ENCODE results near the gene FHAD1.

The FHAD1 gene

DNA sequence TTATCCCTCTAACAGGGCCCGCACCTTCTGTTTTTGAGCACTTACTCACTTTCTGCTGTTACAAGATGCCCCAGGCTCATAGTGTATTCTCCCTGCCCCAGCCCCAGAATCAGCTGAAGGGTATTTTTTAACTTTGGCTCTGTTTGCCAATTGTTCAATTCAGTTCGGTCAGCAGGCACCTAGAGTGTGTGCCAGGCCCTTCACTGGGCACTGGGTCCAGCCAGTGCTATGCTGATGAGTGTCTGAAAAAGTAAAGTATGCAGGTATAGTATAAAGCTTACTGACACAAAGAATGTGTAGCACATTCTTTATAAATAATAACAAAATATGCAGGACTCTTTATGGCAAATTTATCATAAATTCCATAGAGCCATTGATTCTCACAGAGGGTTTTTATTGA is 35.0 kb downstream of the FHAD1 start:
- TF ChIP-seq, protein P1, sequence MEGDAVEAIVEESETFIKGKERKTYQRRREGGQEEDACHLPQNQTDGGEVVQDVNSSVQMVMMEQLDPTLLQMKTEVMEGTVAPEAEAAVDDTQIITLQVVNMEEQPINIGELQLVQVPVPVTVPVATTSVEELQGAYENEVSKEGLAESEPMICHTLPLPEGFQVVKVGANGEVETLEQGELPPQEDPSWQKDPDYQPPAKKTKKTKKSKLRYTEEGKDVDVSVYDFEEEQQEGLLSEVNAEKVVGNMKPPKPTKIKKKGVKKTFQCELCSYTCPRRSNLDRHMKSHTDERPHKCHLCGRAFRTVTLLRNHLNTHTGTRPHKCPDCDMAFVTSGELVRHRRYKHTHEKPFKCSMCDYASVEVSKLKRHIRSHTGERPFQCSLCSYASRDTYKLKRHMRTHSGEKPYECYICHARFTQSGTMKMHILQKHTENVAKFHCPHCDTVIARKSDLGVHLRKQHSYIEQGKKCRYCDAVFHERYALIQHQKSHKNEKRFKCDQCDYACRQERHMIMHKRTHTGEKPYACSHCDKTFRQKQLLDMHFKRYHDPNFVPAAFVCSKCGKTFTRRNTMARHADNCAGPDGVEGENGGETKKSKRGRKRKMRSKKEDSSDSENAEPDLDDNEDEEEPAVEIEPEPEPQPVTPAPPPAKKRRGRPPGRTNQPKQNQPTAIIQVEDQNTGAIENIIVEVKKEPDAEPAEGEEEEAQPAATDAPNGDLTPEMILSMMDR (IDR thresholded peaks at IDR 0.05): no peak
- peaks cover 4% of the 10 kb centered on the region for H3K9me3 Mint-ChIP-seq
- no peak overlapping the region for H3K4me3 Mint-ChIP-seq
- H3K36me3 Mint-ChIP-seq (ENCODE audit: low read depth): no peaks in the 10 kb centered on the region
- H3K4me1 Mint-ChIP-seq: peaks cover 9% of the 10 kb centered on the region
- no peak overlapping the region for H3K27ac Mint-ChIP-seq
- peaks cover 21% of the 10 kb centered on the region for H3K27me3 Mint-ChIP-seq (ENCODE audit: low read depth, poor library complexity)
- no peak for DNase-seq

DNA sequence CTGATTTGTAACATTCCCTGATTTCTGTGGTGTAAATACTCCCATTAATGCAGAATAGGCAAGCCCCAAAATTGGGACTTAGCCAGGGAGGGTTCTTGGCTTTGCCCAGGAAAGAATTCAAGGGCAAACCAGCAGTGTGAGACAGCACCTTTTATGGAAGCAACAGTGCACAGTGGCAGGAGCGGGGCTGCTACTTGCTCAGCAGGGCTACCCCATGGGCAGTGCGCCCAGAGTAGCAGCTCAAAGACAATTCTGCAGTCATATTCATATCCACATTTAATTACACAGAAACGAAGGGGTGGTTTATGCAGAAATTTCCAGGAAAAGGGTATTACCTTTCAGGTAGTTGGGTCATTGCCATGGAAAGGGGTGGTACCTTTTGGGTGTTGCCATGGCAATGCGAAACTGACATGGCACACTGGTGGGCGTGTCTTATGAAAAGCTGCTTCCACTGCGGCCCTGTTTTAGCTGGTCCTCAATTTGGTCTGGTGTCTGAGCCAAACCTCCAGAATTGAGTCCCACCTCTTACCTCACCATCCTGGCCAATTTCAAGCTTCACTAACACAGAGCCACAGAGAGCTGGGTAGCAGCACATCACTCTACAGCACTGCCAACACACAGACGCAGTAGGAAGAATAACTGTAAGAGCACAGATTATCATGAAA is 35.9 kb downstream of the FHAD1 start:
- Mint-ChIP-seq H3K4me3 (no peak overlapping the region), H3K36me3 (ENCODE audit: low read depth) (no peaks in the 10 kb centered on the region), H3K4me1 (peaks cover 9% of the 10 kb centered on the region), H3K9me3 (peaks cover 4% of the 10 kb centered on the region), H3K27ac (no peak overlapping the region), H3K27me3 (ENCODE audit: low read depth, poor library complexity) (peaks cover 17% of the 10 kb centered on the region)
- DNase-seq: no peak
- TF ChIP-seq, protein P1 (IDR thresholded peaks at IDR 0.05): no peak

DNA sequence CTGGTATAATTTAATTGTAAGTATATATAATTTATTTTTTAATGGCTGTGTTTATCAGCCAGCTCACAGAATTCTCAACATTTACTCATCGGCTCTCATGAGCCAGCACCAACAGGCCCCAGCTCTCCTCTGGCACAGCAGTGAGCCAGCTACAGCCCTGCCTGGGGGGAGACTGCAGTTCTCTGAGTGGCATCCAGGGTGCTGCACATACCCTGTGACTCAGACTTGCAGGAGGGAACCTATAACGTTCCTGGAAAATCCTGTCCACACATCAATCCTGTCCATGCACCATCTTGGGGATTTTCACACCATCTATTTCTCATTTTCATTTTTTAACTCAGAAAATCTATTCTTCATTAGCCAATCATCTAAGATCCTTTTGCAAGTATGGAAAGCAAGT is 36.5 kb downstream of the FHAD1 start:
- Mint-ChIP-seq H3K27me3 (ENCODE audit: low read depth, poor library complexity) (peaks cover 23% of the 10 kb centered on the region), H3K27ac (no peak overlapping the region), H3K36me3 (ENCODE audit: low read depth) (no peaks in the 10 kb centered on the region), H3K4me1 (peaks cover 9% of the 10 kb centered on the region), H3K4me3 (no peak overlapping the region), H3K9me3 (peaks cover 4% of the 10 kb centered on the region)
- no peak for DNase-seq
- TF ChIP-seq, protein P1 (IDR thresholded peaks at IDR 0.05): no peak

- TF ChIP-seq, protein P1 (IDR thresholded peaks at IDR 0.05): no peak
- Mint-ChIP-seq H3K36me3 (ENCODE audit: low read depth) (no peaks in the 10 kb centered on the region), H3K27ac (no peak overlapping the region), H3K4me1 (peaks cover 9% of the 10 kb centered on the region), H3K4me3 (no peak overlapping the region), H3K27me3 (ENCODE audit: low read depth, poor library complexity) (peaks cover 19% of the 10 kb centered on the region), H3K9me3 (peaks cover 4% of the 10 kb centered on the region)
- DNase-seq: no peak
Observed at GRCh38 chr1:15286452-15286851, 39.4 kb downstream of the FHAD1 start.

GRCh38 chr1:15287035-15287979 is 40.3 kb downstream of the FHAD1 start:
- H3K9me3 Mint-ChIP-seq: peaks cover 4% of the 10 kb centered on the region
- TF ChIP-seq, protein P1 (IDR thresholded peaks at IDR 0.05): no peak
- H3K4me1 Mint-ChIP-seq: peaks cover 9% of the 10 kb centered on the region
- H3K4me3 Mint-ChIP-seq: no peak overlapping the region
- no peak for DNase-seq
- H3K36me3 Mint-ChIP-seq (ENCODE audit: low read depth): no peaks in the 10 kb centered on the region
- H3K27me3 Mint-ChIP-seq (ENCODE audit: low read depth, poor library complexity): peaks cover 19% of the 10 kb centered on the region
- H3K27ac Mint-ChIP-seq: no peak overlapping the region
